Measurements from ENCODE around the gene KRT80. TPM values are rescaled to one million over a fixed set of nuclear protein-coding genes. Genes with fewer than 3 reads are reported as not detected.

Gene KRT80
- total and polyA plus RNA-seq, 8 donors: 4.8 to 18.3 (median 8.6) TPM

GRCh38 chr12:52121824-52122539 is 69.8 kb downstream of the KRT80 start:
- FAIRE-seq: no peak
- H3K36me3 ChIP-seq: no peaks in the 10 kb centered on the region
- no peak overlapping the region for H3K4me3 ChIP-seq
- H3K9me3 ChIP-seq: no peaks in the 10 kb centered on the region
- no peaks in the 10 kb centered on the region for H3K27me3 ChIP-seq
- DNase-seq: peak; percentile 43 to 89 (median 70)
- H3K4me1 ChIP-seq: peaks cover under 1 to 8% (median 3%) of the 10 kb centered on the region in 3 donors
- intact Hi-C loops (cut with DNase I): loop anchor here in 1 of 3 donors (5.0 kb wide), 1 partner anchor 95 kb away; no protein-coding TSS in a partner anchor
- TF ChIP-seq CTCF (IDR thresholded peaks at IDR 0.05): peak; percentile 54 to 74 (median 72)
- ATAC-seq: peak; percentile 29 to 67 (median 60)
- H3K27ac ChIP-seq: no peak overlapping the region
- 14 to 17% methylated on average over 18 of the region's 18 CpGs for WGBS, 2 donors

- Histone ChIP-seq H3K4me3 (no peak overlapping the region), H3K4me1 (peaks cover 6 to 14% (median 10%) of the 10 kb centered on the region in 3 donors), H3K9me3 (no peaks in the 10 kb centered on the region), H3K27ac (no peak overlapping the region), H3K27me3 (no peaks in the 10 kb centered on the region), H3K36me3 (no peaks in the 10 kb centered on the region)
- ATAC-seq (peak in 1 of 4 donors; percentile 5), DNase-seq (no peak), FAIRE-seq (no peak)
- TF ChIP-seq CTCF (IDR thresholded peaks at IDR 0.05): no peak
- intact Hi-C loops (cut with DNase I): loop anchor here in 1 of 3 donors (5.0 kb wide), 1 partner anchor 94 kb away; no protein-coding TSS in a partner anchor
- 48 to 54% methylated on average over 19 of the region's 19 CpGs for WGBS, 2 donors
Observed at GRCh38 chr12:52120951-52121823, 70.6 kb downstream of the KRT80 start.

GRCh38 chr12:52119398-52120254 is 72.2 kb downstream of the KRT80 start:
- Histone ChIP-seq H3K9me3 (no peaks in the 10 kb centered on the region), H3K4me1 (peaks cover 6 to 14% (median 13%) of the 10 kb centered on the region in 3 donors), H3K27me3 (no peaks in the 10 kb centered on the region), H3K36me3 (no peaks in the 10 kb centered on the region), H3K27ac (peak overlapping the region in 2 of 4 donors; percentile 1 to 23), H3K4me3 (no peak overlapping the region)
- DNase-seq (peak; percentile 44 to 86 (median 67)), ATAC-seq (peak; percentile 80 to 91 (median 84)), FAIRE-seq (no peak)
- WGBS, 2 donors: 17 to 19% methylated on average over 23 of the region's 23 CpGs
- intact Hi-C loops (cut with DNase I): loop anchor here in 1 of 3 donors (5.0 kb wide), 1 partner anchor 92 kb away; no protein-coding TSS in a partner anchor
- TF ChIP-seq CTCF (IDR thresholded peaks at IDR 0.05): peak; percentile 63 to 76 (median 69)

Other genes with a start within 250 kb of the KRT80 start
- 10 to 100 TPM; 24.2 to 31.4 (median 27.8) TPM for gene ACVR1B, start 240.3 kb downstream of the KRT80 start, total RNA-seq
- 10 to 100 TPM; 16.0 to 22.4 TPM for gene ACVR1B, start 240.3 kb downstream of the KRT80 start, polyA plus RNA-seq
- gene TAMALIN, start 185.1 kb downstream of the KRT80 start, total RNA-seq: 10 to 100 TPM in 3 of 6 donors, 1 to 10 TPM in 3; 7.1 to 18.0 (median 11.0) TPM
- 10 to 100 TPM; 25.4 to 51.6 TPM for gene TAMALIN, start 185.1 kb downstream of the KRT80 start, polyA plus RNA-seq
- gene NR4A1, start 140.6 kb downstream of the KRT80 start, total RNA-seq: 10 to 100 TPM; 11.7 to 55.2 (median 22.0) TPM
- 10 to 100 TPM; 76.4 to 85.4 TPM for gene NR4A1, start 140.6 kb downstream of the KRT80 start, polyA plus RNA-seq
- 10 to 100 TPM; 13.6 to 20.4 (median 18.7) TPM for gene ATG101, start 122.0 kb downstream of the KRT80 start, total RNA-seq
- gene ATG101, start 122.0 kb downstream of the KRT80 start, polyA plus RNA-seq: 10 to 100 TPM; 23.0 to 31.7 TPM
- under 1 TPM in 2 of 6 donors, not detected in 4; 0.09 to 0.20 TPM for gene SMIM41, start 112.3 kb downstream of the KRT80 start, total RNA-seq
- under 1 TPM in 1 of 2 donors, not detected in 1; 0.19 TPM for gene SMIM41, start 112.3 kb downstream of the KRT80 start, polyA plus RNA-seq
- 100 to 1,000 TPM in 3 of 6 donors, 10 to 100 TPM in 3; 57.5 to 336 (median 90.6) TPM for gene KRT7, start 41.2 kb upstream of the KRT80 start, total RNA-seq
- 100 to 1,000 TPM; 111 to 238 TPM for gene KRT7, start 41.2 kb upstream of the KRT80 start, polyA plus RNA-seq
- gene KRT86, start 82.6 kb upstream of the KRT80 start, total RNA-seq: 1 to 10 TPM in 4 of 6 donors, under 1 TPM in 2; 0.60 to 3.3 (median 1.6) TPM
- gene KRT86, start 82.6 kb upstream of the KRT80 start, polyA plus RNA-seq: 1 to 10 TPM; 1.5 to 3.2 TPM
- under 1 TPM in 2 of 6 donors, not detected in 4; 0.22 to 0.76 TPM for gene KRT81, start 99.5 kb upstream of the KRT80 start, total RNA-seq
- under 1 TPM; 0.38 to 0.66 TPM for gene KRT81, start 99.5 kb upstream of the KRT80 start, polyA plus RNA-seq
- gene KRT83, start 129.4 kb upstream of the KRT80 start, total RNA-seq: not detected
- not detected for gene KRT83, start 129.4 kb upstream of the KRT80 start, polyA plus RNA-seq
- gene KRT85, start 175.5 kb upstream of the KRT80 start, total RNA-seq: not detected
- not detected for gene KRT85, start 175.5 kb upstream of the KRT80 start, polyA plus RNA-seq
- not detected for gene KRT84, start 193.6 kb upstream of the KRT80 start, total RNA-seq
- gene KRT84, start 193.6 kb upstream of the KRT80 start, polyA plus RNA-seq: not detected
- not detected for gene KRT82, start 214.3 kb upstream of the KRT80 start, total RNA-seq
- not detected for gene KRT82, start 214.3 kb upstream of the KRT80 start, polyA plus RNA-seq
- gene KRT75, start 242.4 kb upstream of the KRT80 start, total RNA-seq: not detected
- not detected for gene KRT75, start 242.4 kb upstream of the KRT80 start, polyA plus RNA-seq

All from pancreas (tissue), 10 donors.